CD4-positive, alpha-beta T cell treated with Interleukin-2 at 100 ng/mL for 4 hours (primary cell): ENCODE data around the gene HBD.
"Not testable (repeated sequence)": the region's sequence is repeated elsewhere in the genome, so short reads cannot be mapped to it uniquely, and the experiment has no call there.

ENCODE experiments used
- DNase-seq: peaks from one replicate; pipeline ENCODE4 v3.0.0-alpha.2; 2020; ENCODE audit warnings: low spot score

Gene HBD

GRCh38 chr11:5234381-5234834, at the start of gene HBD:
Gene HBD, minus strand, starts transcription at chr11:5234483. Its CDS starts 50 bp downstream, at chr11:5234433.
- no peak for DNase-seq

- DNase-seq = no peak
Observed at GRCh38 chr11:5283882-5284281, 49.6 kb upstream of the HBD start.

GRCh38 chr11:5283086-5283485, 48.8 kb upstream of the HBD start:
- no peak for DNase-seq

GRCh38 chr11:5282628-5283027, 48.3 kb upstream of the HBD start:
- no peak for DNase-seq

GRCh38 chr11:5281596-5281995, 47.3 kb upstream of the HBD start:
- no peak for DNase-seq

GRCh38 chr11:5280582-5281102, 46.4 kb upstream of the HBD start:
- no peak for DNase-seq

GRCh38 chr11:5279471-5280090, 45.3 kb upstream of the HBD start:
- DNase-seq = no peak

GRCh38 chr11:5277807-5278382, 43.6 kb upstream of the HBD start:
- no peak for DNase-seq

GRCh38 chr11:5276697-5277096, 42.4 kb upstream of the HBD start:
- DNase-seq = no peak

GRCh38 chr11:5275369-5276110, 41.3 kb upstream of the HBD start:
- DNase-seq = no peak

GRCh38 chr11:5274395-5274794, 40.1 kb upstream of the HBD start:
- DNase-seq = no peak

GRCh38 chr11:5272395-5273017, 38.2 kb upstream of the HBD start:
- DNase-seq = no peak

- no peak for DNase-seq
Observed at GRCh38 chr11:5269715-5270147, 35.4 kb upstream of the HBD start, which contains the start of gene HBE1. Gene HBE1, minus strand, starts transcription at chr11:5269945. Its CDS starts 55 bp downstream, at chr11:5269890.

GRCh38 chr11:5267033-5267563, 32.8 kb upstream of the HBD start:
- DNase-seq = no peak

GRCh38 chr11:5266609-5267008, 32.3 kb upstream of the HBD start:
- DNase-seq = no peak

- DNase-seq = no peak
Observed at GRCh38 chr11:5265832-5266231, 31.5 kb upstream of the HBD start.

- no peak for DNase-seq
Observed at GRCh38 chr11:5258543-5259262, 24.4 kb upstream of the HBD start.

GRCh38 chr11:5257296-5257695, 23.0 kb upstream of the HBD start:
- DNase-seq = no peak

- DNase-seq = not testable (repeated sequence)
Observed at GRCh38 chr11:5254646-5255413, 20.5 kb upstream of the HBD start, which contains the start of gene HBG2. Gene HBG2, minus strand, starts transcription at chr11:5254781. Its CDS starts 53 bp downstream, at chr11:5254728.

GRCh38 chr11:5254023-5254422, 19.7 kb upstream of the HBD start:
- not testable (repeated sequence) for DNase-seq

- not testable (repeated sequence) for DNase-seq
Observed at GRCh38 chr11:5253440-5253839, 19.2 kb upstream of the HBD start.
